ENCODE data around the gene PTGR1.
"Not testable (repeated sequence)": the region's sequence is repeated elsewhere in the genome, so short reads cannot be mapped to it uniquely, and the experiment has no call there.

Gene PTGR1

DNA sequence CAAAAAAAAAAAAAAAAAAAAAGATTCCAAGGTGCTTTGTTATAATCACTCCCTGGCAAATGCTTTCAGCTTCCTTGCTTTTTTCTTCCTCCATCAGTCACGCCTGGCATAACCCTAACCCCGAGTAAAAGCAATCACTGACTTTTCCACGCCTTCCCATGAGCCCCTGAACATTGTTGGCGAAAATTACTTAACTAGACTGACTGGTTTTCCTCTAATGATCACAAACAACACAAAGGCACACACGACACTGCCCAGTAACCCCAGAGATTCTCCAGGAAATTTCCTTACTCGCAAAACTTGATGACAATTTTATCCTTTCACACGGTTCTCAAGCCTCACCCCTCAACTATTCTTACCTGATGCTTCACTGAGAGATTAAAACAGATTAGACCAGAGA lies 11.4 kb upstream of the PTGR1 start:
- no peak for DNase-seq

DNA sequence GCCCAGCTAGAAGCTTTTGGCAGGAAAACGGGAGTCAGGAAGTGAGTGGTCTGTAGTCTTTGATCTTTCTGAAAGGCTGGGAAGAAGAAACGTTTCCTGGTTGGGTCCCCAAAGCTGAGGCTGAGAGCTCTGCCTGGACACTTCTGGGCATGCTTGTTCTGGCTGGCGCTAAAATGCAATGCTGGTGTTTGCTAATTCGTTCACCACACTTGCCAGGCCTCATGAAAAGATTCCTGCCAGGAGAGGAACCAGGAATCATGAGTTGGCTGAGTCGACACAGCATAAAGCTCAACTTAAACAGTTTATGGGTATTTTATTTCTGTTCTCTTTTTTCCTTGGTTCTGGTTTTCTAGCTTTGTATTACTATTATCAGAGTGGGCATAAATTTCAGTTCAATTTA lies 10.7 kb upstream of the PTGR1 start:
- DNase-seq: no peak

DNA sequence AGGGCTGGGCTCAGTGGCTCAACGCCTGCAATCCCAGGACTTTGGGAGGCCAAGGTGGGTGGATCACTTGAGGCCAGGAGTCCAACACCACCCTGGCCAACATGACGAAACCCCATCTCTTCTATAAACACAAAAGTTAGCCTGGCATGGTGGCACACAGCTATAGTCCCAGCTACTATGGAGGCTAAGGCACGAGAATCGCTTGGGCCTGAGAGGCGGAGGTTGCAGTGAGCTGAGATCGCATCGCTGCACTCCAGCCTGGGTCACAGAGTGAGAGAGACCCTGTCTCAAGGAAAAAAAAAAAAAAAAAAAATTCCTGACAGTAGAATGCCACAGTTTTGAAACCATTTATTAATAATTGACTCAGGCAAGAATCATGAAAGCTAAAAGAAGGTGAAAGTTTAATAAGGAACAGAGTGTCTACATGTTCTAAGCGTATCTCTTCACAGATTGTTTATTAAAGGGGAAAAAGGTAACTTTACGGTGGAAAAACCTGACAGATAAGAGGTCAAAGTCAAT lies 5.7 kb upstream of the PTGR1 start:
- DNase-seq: no peak

DNA sequence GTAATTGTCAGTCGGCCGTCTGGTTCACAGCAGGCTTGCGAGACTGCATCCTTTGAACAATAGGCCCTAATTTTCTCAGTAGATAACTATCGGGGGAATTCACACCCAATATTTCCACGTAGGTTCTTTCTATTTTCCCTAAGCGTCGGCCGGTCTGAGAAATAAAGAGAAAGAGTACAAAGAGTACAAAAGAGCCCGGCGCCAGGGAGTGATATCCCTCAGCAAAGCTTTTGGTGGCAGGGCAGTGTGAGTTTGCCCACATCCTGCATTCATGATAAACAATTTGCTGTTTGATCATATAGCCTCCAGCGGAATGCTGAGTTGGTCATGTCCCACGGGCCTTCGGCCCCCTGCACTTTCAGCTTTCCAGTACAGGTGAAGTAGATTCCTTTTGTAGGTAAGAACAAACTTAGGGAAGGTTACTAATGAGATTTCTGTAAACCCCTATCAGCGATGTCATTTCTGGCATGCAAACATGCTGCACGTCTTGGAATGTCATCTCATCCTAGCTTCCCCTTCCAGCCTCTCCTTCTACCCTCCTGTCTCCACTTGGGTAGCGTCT lies 4.7 kb upstream of the PTGR1 start:
- no peak for DNase-seq

DNA sequence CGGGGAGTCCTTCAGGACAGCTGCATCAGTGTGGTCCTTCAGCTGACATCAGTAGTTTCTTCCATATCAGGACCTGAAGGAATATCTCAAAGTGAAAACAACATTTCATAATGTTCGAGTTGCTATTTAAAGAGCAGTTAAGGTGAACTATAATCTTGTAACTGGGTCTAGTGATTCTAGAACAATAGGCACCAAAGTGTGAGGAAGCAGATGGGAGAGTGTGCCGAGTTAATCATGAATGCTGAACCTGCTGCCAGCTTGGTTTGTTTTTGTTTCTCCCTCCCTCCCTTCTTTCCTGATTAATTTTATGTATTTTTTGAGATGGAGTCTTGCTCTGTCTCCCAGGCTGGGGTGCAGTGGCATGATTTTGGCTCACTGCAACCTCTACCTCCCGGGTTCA lies 3.6 kb upstream of the PTGR1 start:
- DNase-seq: no peak

DNA sequence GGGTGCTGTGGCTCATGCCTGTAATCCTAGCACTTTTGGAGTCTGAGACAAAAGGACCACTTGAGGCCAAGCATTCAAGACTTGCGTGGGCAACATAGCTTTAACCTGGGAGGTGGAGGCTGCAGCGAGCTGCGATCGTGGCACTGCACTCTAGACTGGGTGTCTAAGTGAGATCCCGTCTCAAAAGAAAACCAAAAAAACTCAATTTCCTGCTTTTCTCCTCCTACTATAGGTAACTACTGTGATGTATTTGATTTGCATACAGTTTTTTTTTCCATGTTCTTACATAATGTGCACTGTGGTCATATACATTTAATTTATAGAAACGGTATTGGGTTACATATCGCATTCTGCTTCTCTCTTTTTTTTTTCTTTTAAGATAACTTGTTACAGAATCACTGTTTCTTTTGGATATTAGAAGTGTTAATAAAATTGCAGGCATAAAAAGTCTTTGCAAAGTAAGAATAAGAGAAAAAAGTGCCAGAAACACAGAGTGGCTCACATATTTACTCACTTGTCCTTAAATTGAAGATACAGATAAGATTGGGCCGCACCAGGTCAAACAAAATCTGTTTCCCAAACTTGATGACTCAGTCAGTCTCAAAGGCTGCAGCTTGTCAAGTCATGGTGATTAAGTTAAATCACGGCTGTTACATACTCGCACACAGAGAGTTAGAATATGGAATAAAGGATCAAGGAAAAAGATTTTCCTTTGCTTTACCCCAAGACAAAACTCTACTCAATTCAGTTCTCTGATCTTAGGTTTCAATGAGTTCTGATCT lies 2.0 kb upstream of the PTGR1 start:
- no peak for DNase-seq

DNA sequence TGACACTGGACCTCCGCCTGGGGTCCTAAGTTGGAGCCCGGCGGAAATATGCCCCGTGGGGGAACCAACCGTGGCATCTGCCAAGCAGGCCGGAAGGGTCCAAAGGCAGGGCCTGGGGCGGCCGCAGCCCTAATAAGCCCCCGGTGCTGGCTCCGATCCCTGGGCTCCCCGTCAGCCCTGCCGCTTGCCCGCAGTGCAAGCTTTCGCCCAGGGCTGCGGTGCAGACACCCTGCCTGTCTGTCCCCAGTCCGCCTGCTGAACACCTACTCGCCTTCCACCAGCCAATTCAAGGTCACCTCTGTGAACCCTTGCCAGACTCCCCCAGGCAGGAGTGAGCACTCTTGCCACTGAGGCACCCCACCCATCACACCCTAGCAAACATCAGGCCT lies 502 bp upstream of the PTGR1 start:
- DNase-seq: no peak

DNA sequence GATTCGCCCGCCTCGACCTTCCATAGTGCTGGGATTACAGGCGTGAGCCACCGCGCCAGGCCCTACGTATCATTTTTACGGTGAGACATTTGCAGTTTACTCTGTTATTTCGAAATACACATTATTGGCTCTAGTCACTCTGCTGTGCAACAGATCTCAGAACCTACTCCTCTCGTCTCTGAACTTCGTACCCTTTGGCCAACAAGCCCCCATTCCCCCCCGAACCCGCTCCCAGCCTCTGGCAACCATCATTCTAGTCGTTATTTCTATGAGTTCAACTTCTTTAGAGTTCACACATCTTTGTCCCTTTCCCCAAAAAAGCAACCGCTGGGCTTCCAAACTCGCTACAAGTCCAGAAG lies 735 bp downstream of the PTGR1 start:
- DNase-seq: no peak

DNA sequence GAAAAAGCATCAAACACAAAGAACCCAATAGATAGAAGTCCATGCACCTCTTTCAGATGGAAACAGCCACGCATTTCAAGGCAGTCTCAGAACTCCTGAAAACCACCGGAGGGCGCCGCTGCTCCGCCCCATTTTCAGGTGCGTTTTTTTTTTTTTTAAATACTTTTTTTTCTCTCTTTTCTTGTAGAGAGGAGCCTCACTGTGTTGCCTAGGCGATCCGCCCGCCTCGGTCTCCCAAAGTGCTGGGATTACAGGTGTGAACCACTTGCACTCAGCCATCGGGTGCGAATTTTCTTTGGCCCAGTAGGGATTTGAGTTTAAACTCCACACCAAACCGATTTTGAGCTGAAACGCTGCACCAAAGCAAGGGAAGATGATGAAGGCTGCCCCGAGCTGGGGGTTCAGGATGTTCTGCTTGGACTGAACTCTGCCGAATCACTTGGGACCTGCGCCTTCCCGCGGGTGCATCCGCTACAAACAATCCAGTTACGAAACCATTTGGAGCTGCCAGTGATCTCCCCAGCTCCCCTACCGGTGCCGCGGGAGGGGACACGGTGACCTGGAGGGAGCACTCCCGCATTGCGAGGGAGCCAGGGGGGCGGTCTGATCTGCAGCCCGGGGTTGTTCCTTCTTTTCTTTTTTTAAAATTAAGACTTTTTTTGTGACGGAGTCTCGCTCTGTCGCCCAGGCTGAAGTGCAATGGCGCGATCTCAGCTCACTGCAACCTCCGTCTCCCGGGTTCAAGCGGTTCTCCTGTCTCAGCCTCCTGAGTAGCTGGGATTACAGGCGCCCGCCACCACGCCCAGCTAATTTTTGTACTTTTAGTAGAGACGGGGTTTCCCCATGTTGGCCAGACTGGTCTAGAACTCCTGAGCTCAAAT lies 1.4 kb downstream of the PTGR1 start:
- no peak for DNase-seq

DNA sequence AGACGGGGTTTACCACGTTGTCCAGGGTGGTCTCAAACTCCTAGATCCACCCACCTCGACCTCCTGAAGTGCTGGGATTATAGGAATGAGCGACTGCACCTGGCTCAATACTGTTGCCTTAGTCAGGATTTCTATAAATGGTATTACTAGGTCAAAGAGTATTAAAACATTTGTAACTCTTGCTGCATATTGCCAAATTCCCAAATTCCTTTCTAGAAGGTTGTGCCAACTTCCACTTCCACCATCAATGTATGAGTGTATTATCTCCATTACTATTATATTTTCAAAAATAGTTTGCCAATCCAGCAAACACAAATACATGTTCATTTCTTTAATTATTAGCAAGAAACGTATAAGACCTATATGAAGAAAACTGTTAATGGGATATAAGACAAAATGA lies 10.6 kb downstream of the PTGR1 start:
- DNase-seq: no peak

DNA sequence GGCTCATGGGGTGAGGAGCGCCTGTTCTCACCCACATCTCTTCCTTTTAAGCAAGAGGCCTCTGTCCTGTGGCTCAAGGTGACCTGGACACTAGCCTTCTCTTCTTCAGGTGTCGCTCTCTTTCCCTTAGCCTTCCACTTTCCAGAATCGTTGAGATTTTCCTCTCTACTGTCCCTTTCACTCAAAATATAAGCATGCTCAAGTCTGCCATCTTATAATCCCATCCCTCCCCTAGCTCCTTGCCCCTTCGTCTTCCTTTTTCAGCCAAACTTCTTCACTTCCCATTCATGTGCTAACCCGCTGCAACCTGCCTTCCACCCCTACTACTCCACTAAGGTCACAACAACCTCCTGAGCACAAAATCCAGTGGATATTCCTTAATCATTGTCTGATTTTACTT lies 13.1 kb downstream of the PTGR1 start:
- no peak for DNase-seq

DNA sequence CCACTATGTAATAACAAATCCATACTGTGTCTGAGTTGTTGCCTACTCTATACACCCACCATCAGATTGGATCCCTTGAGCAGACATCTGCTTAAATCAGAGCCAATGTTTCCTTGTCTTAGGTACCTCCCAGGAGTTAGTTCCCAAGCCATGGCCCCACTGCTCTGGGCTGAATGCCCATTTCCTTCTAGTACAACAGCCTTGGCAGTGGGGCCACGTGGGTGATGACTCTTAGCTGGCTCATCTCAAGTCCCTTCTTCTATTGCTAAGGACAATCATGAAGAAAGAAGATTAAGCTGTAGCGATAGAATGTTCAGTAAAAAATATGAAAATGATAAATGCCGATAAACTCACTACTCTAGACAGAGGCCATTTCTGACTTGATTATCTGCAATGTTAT lies 16.6 kb downstream of the PTGR1 start:
- DNase-seq: no peak

DNA sequence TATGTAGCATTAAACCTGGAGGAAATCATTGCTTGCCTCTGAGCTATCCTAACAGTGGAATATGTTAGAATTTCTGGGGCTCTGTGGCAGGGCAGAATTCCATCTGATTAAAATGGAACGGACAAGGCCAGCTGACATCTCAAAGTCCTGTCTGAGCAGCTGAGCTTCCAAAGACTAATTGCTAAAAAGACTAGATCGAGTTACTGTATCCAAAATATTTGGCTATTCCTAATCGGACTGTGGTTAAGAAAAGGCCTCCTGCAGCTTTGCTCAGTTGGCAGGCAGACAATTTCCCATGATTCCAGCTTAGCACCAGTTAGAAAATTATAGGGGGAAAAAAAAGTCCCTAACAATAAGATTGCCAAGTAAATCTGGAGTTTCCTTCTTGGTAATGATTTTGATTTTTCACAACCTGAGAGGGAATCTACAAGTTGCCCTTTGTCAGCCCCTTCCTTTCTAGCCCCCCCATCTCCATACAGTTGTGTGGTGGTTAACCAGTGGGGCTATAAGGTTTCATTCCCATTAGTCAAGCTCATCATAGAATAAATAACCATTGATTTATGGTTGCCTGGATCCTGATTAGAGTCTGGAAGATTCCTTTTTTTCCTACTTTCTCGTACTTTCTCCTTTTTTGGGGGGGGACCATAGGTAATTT lies 26.4 kb downstream of the PTGR1 start:
- DNase-seq: no peak

DNA sequence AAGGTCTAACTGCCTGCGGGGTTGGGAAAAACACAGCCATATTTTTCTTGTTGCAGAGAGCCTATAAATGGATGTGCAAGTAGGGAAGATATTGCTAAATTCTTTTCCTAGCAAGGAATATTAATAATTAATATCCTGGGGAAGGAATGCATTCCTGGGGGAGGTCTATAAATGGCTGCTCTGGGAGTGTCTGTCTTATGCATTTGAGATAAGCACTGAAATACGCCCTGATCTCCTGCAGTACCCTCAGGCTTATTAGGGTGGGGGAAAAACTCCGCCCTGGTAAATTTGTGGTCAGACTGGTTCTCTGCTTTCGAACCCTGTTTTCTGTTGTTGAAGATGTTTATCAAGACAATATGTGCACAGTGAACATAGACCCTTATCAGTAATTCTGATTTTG lies 31.3 kb downstream of the PTGR1 start:
- not testable (repeated sequence) for DNase-seq

DNA sequence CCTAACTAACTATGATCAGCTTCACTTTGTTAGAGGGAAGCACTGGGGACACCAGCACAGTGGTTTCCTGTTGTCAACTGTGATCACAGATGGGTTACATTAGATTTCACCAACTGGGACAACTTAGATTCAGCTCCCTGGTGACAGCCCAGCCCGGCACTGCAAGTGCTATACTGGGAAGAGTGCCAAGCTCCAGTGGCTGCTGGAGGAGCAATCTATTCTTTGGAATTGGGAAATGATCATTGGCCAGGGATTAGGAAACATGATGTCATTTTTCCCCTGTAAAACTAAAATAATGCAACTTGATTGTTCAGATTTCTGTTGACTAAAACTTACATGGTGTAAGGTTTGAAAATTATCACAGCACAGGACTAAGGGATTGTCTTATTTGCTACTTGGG lies 33.2 kb downstream of the PTGR1 start:
- DNase-seq: no peak

DNA sequence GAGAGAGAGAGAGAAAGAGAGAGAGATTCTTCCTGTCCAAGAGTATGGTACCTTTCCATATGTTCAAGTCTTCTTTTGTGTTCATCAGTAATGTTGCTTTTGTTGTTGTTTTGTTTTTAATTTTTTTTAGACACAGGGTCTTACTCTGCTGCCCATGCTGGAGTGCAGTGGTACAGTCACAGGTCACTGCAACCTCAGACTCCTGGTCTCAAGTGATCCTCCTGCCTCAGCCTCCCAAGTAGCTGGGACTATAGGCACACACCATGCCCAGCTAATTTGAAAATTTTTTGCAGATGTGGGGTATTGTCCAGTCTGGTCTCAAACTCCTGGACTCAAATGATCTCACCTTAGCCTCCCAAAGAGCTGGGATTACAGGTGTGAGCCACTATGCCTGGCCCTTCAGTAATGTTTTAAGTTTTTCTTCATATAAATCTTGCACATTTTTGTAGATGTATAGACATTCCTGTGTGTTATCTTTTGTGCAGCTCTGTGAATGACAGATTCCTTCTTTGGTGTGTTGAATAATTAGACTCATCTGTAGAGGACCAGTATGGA lies 38.2 kb downstream of the PTGR1 start:
- DNase-seq: no peak

DNA sequence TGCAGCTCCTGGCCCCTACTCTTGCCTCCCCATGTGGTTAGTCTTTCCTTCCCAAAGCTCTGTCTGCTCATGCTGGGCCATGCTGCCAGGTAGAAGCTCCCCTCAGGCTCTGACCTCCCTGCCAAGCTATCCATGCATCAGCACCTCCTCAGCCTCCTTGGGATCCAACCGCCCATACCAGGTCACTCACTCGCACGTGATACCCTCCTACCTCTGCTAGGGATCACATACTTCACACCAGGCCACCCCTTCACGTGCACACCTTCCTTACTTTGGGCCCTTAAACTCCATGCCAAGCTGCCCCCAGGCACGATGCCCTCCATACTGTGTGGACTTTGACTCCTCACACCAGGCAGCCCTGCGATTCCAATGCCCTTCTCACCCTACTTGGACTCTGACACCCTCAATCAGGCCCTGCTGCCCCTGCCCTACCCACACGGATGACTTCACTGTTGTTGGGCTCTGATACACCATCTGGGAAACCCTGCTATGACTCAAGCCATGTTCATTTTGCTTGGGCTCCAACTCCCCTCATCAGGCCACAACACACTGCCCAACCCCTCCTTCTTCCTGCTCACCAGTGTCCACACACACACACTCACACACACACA lies 40.3 kb downstream of the PTGR1 start:
- DNase-seq: no peak

DNA sequence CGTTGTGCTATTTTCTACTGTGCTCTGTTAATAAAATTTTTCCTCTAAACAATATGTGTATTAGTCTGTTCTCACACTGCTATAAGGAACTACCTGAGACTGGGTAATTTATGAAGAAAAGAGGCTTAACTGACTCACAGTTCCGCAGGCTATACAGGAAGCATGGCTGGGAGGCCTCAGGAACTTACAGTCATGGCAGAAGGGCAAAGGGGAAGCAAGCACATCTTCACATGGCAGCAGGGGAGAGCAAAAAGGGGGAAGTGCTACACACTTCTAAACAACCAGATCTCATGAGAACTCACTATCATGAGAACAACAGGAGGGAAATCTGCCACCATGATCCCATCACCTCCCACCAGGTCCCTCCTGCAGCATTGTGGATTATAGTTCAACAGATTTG lies 44.0 kb downstream of the PTGR1 start:
- not testable (repeated sequence) for DNase-seq

DNA sequence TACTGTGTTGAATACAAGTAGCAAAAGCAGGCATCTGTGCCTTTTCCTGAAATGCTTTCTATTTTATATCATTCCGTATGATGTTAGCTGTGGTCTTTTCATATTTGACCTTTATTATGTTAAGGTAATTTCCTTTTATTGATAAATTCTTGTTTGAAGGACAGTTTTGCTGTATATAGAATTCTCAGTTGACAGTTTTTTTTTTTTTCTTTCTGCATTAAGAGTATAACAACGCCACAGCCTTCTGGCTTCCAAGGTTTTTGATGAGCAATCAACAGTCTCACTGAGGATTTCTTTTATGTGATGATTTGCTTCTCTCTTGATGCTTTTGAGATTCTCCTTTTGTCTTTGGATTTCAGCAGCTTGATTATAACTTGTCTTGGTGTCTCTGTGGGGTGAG lies 50.8 kb downstream of the PTGR1 start:
- no peak for DNase-seq

DNA sequence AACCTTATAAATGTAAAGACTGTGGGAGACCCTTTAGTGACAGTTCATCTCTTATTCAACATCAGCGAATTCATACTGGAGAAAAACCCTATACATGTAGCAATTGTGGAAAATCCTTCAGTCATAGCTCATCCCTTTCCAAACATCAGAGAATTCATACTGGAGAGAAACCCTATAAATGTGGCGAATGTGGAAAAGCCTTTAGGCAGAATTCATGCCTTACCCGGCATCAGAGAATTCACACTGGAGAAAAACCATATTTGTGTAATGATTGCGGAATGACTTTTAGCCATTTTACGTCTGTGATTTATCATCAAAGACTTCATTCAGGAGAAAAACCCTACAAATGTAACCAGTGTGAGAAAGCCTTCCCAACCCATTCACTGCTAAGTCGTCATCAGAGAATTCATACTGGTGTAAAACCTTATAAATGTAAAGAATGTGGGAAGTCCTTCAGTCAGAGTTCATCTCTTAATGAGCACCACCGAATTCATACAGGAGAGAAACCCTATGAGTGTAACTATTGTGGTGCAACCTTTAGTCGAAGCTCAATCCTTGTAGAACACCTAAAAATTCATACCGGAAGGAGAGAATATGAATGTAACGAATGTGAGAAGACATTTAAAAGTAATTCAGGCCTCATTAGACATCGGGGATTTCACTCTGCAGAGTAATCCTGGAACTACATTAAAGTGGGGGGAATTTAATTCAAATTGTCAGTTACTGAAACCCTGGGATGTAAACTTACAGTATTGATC lies 56.8 kb downstream of the PTGR1 start:
- no peak for DNase-seq

DNA sequence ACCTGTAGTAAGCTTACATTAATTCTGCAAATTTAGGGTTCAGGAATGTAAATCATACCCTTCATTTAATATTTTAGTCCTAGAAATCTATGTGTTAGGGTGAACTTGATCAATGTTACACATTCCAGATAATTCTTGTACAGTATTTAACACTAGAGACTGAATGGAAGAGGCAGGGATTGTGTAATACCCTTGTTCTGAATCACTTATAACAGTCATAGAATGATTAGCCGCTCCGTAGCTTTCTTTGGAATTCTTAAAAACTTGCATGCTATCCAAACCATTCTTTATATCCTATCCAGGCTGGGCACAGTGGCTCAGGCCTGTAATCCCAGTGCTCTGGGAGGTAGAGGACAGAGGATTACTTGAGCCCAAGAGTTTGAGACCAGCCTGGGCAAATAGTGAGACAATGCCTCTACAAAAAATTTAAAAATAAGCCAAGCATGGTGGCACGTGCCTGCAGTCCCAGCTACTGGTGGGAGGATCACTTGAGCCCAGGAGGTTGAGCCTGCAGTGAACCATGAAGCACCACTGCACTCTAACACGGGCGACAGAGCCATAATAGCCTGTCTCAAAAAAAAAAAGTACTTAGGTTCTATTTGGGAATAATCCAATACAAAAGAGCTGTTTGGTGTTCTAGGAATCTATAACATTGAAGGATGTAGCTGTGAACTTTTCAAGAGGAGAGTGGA lies 66.2 kb downstream of the PTGR1 start:
- DNase-seq: no peak

Measured in SIG-M5 (cell line).